HEK293 (cell line): ENCODE results near the gene PRKD3.

Experiments
- CTCF ChIA-PET: fragments of 350-600 bp; formaldehyde crosslinking; extraction: SDS; loops from one replicate; lab custom pipeline; 2021; ENCODE audit warnings: antibody characterized with exemption; lab: Yijun Ruan, JAX
- POLR2A ChIA-PET: fragments of 300-600 bp; formaldehyde crosslinking; extraction: SDS; loops from one replicate; lab custom pipeline; 2020; ENCODE audit warnings: antibody characterized with exemption, inconsistent platforms; lab: Yijun Ruan, JAX
- H3K27ac ChIP-seq: fragments of 200-500 bp; sonication (Bioruptor generic); 2 replicates; pipeline ENCODE4 v1.5.1; 2014; ENCODE audit warnings: low read depth, low read length, control low read depth, inconsistent platforms; ENCODE audit errors: extremely low read depth
- H3K36me3 ChIP-seq, 2 experiments: fragments of 200-500 bp in 1 of 2; sonication (Bioruptor generic) in 1 of 2; 1 replicate in 1 of 2; 2 replicates in 1 of 2; pipeline ENCODE4 v1.5.1; 2014 to 2017; ENCODE audit warnings: inconsistent platforms in 2 of 2, low read length in 2 of 2; ENCODE audit not compliant: control insufficient read depth in 2 of 2, insufficient read depth in 1 of 2
- H3K4me1 ChIP-seq: fragments of 200-500 bp; sonication (Bioruptor generic); 2 replicates; pipeline ENCODE4 v1.5.1; 2014; ENCODE audit warnings: mild to moderate bottlenecking, low read length, inconsistent platforms; ENCODE audit not compliant: control insufficient read depth, insufficient read depth
- H3K4me3 ChIP-seq: 2 replicates; pipeline ENCODE4 v1.5.1; 2011; ENCODE audit warnings: low read depth, mild to moderate bottlenecking, control low read depth, low read length, moderate library complexity
- H3K9me3 ChIP-seq: fragments of 200-500 bp; sonication (Bioruptor generic); 2 replicates; pipeline ENCODE4 v1.5.1; 2014; ENCODE audit warnings: low read depth, low read length, inconsistent platforms; ENCODE audit not compliant: control insufficient read depth, insufficient read depth
- FEZF1 ChIP-seq: fragments of 450-650 bp; formaldehyde crosslinking; IDR thresholded peaks from 2 replicates; pipeline ENCODE4 v1.5.1; 2016; ENCODE audit warnings: missing biosample characterization, missing genetic modification characterization
- GLIS1 ChIP-seq: fragments of 450-650 bp; formaldehyde crosslinking; IDR thresholded peaks from 2 replicates; pipeline ENCODE4 v1.5.1; 2016; ENCODE audit warnings: missing biosample characterization, missing genetic modification characterization
- PRDM6 ChIP-seq: fragments of 450-650 bp; formaldehyde crosslinking; IDR thresholded peaks from 2 replicates; pipeline ENCODE4 v1.5.1; 2017; ENCODE audit warnings: missing biosample characterization, missing genetic modification characterization
- ZBTB10 ChIP-seq: fragments of 450-650 bp; formaldehyde crosslinking; IDR thresholded peaks from 2 replicates; pipeline ENCODE4 v1.5.1; 2016; ENCODE audit warnings: missing biosample characterization, missing genetic modification characterization
- ZBTB17 ChIP-seq: fragments of 450-650 bp; formaldehyde crosslinking; IDR thresholded peaks from 2 replicates; pipeline ENCODE4 v1.5.1; 2016; ENCODE audit warnings: missing biosample characterization, missing genetic modification characterization
- ZNF121 ChIP-seq: fragments of 450-650 bp; formaldehyde crosslinking; IDR thresholded peaks from 2 replicates; pipeline ENCODE4 v1.5.1; 2016; ENCODE audit warnings: missing biosample characterization, missing genetic modification characterization
- ZNF555 ChIP-seq: fragments of 450-650 bp; formaldehyde crosslinking; conservative IDR thresholded peaks from 2 replicates; pipeline ENCODE4 v1.5.1; 2017; ENCODE audit warnings: missing biosample characterization, mild to moderate bottlenecking, missing genetic modification characterization, inconsistent platforms
- ZNF707 ChIP-seq: fragments of 450-650 bp; formaldehyde crosslinking; IDR thresholded peaks from 2 replicates; pipeline ENCODE4 v1.5.1; 2016; ENCODE audit warnings: missing biosample characterization, missing genetic modification characterization
- ZNF830 ChIP-seq: fragments of 450-650 bp; IDR thresholded peaks from 2 replicates; pipeline ENCODE4 v1.5.0; 2018; ENCODE audit warnings: missing biosample characterization, missing genetic modification characterization, low read depth, mild to moderate bottlenecking, moderate library complexity
- ZSCAN4 ChIP-seq: fragments of 450-650 bp; formaldehyde crosslinking; IDR thresholded peaks from 2 replicates; pipeline ENCODE4 v1.5.1; 2017; ENCODE audit warnings: missing biosample characterization, missing genetic modification characterization

PRKD3 gene

GRCh38 chr2:37342591-37343220 is 18.1 kb upstream of the PRKD3 start:
- no peak for TF ChIP-seq ZBTB10 (tag by site-specific recombination)
- Histone ChIP-seq H3K36me3 (no peaks in the 10 kb centered on the region), H3K27ac (no peak overlapping the region), H3K9me3 (no peaks in the 10 kb centered on the region), H3K4me1 (peaks cover 14% of the 10 kb centered on the region), H3K4me3 (no peak overlapping the region)
- CTCF ChIA-PET: interaction anchor here (0.5 to 1.7 kb wide), 17 partner anchors 12 to 534 kb away, joined by 3 to 6 read pairs (median 3); no protein-coding TSS in a partner anchor
- POLR2A ChIA-PET: interaction anchor here (1.4 kb wide), 1 partner anchor 35 kb away, joined by 7 read pairs; no protein-coding TSS in a partner anchor

- TF ChIP-seq ZNF555 (tag by site-specific recombination) (no peak), ZBTB17 (tag by site-specific recombination) (no peak), ZSCAN4 (tag by site-specific recombination) (peak; percentile 93)
- TF ChIP-seq, all 188 proteins: peak for 1
- ChIA-PET CTCF (interaction anchor here (0.5 to 2.0 kb wide), 4 partner anchors 55 to 552 kb away, joined by 3 to 5 read pairs (median 4); no protein-coding TSS in a partner anchor), POLR2A (no interaction called here)
- H3K27ac ChIP-seq: no peak overlapping the region
- no peaks in the 10 kb centered on the region for H3K9me3 ChIP-seq
- no peaks in the 10 kb centered on the region for H3K36me3 ChIP-seq
- no peak overlapping the region for H3K4me3 ChIP-seq
- H3K4me1 ChIP-seq: peaks cover 16% of the 10 kb centered on the region
Observed at GRCh38 chr2:37340637-37341036, 16.0 kb upstream of the PRKD3 start.

GRCh38 chr2:37338933-37339332 is 14.3 kb upstream of the PRKD3 start:
- TF ChIP-seq GLIS1 (tag by site-specific recombination): peak; percentile 18; the same call in 1 of the 2 replicates
- no peak for TF ChIP-seq ZNF121
- TF ChIP-seq ZNF830 (tag by site-specific recombination): no peak
- TF ChIP-seq PRDM6 (tag by site-specific recombination): 0 out of 2 replicates have a peak, but pooled peaks have one; percentile 6
- TF ChIP-seq FEZF1: no peak
- TF ChIP-seq ZNF707 (tag by site-specific recombination): no peak
- ChIA-PET CTCF (interaction anchor here (0.6 kb wide), 2 partner anchors 98 to 305 kb away, joined by 3 to 4 read pairs; no protein-coding TSS in a partner anchor), POLR2A (no interaction called here)

More at GRCh38 chr2:37338933-37339332, 14.3 kb upstream of the PRKD3 start:
- Histone ChIP-seq H3K4me1 (peaks cover 14% of the 10 kb centered on the region), H3K36me3 (no peaks in the 10 kb centered on the region), H3K4me3 (no peak overlapping the region), H3K9me3 (no peaks in the 10 kb centered on the region), H3K27ac (no peak overlapping the region)
